Activated CD8-positive, alpha-beta T cell treated with anti-CD3 and anti-CD28 coated beads for 36 hours (primary cell): ENCODE measurements around the gene PEX11A. TPM values are rescaled to one million over a fixed set of nuclear protein-coding genes. Genes with fewer than 3 reads are reported as not detected.
A peak's percentile ranks its signal among the peaks of the same experiment; 100 is the strongest.
"Not testable (repeated sequence)": the region's sequence is repeated elsewhere in the genome, so short reads cannot be mapped to it uniquely, and the experiment has no call there.

Source experiments
- ATAC-seq: fragments of 200-7000 bp; cut with Tn5 transposase; one replicate; pipeline ENCODE4 v1.10.0; 2021; ENCODE audit warnings: mild to moderate bottlenecking, moderate library complexity
- CTCF ChIA-PET: fragments of 350-600 bp; sonication (Branson Sonifier 250); formaldehyde crosslinking; loops from one replicate; lab custom pipeline; 2021; ENCODE audit warnings: antibody characterized with exemption; lab: Charles Lee
- POLR2A ChIA-PET: fragments of 350-600 bp; sonication (Branson Sonifier 250); formaldehyde crosslinking; loops from one replicate; lab custom pipeline; 2021; ENCODE audit warnings: antibody characterized with exemption; lab: Charles Lee
- DNase-seq: peaks from one replicate; pipeline ENCODE4 v3.0.0-alpha.2; 2020
- H3K27ac Mint-ChIP-seq: one replicate; pipeline ENCODE4 v1.8.0; 2021; ENCODE audit warnings: mild to moderate bottlenecking, mixed read lengths
- H3K27me3 Mint-ChIP-seq: one replicate; pipeline ENCODE4 v1.8.0; 2021; ENCODE audit warnings: mixed read lengths
- H3K36me3 Mint-ChIP-seq: one replicate; pipeline ENCODE4 v1.8.0; 2021; ENCODE audit warnings: low read depth, mixed read lengths
- H3K4me1 Mint-ChIP-seq: one replicate; pipeline ENCODE4 v1.8.0; 2021; ENCODE audit warnings: low read depth, mixed read lengths
- H3K4me3 Mint-ChIP-seq: one replicate; pipeline ENCODE4 v1.8.0; 2021; ENCODE audit warnings: mild to moderate bottlenecking, moderate library complexity, mixed read lengths
- H3K9me3 Mint-ChIP-seq: one replicate; pipeline ENCODE4 v1.8.0; 2021; ENCODE audit warnings: mixed read lengths
- CTCF ChIP-seq: fragments of 200-600 bp; IDR thresholded peaks from one replicate; pipeline ENCODE4 v1.8.0; 2022; ENCODE audit warnings: antibody characterized with exemption, mild to moderate bottlenecking
- intact Hi-C: fragments of 100-400 bp; cut with micrococcal nuclease; formaldehyde crosslinking; loops from one replicate; pipeline ENCODE4 v1.10.0; 2022
- total RNA-seq, 2 experiments: library from RNA; stranded (reverse); gene quantifications; one replicate each; pipeline ENCODE4 v1.2.3, GENCODE V29; 2021

PEX11A gene
- total RNA-seq, 2 experiments from 2014 or later = 3.3 to 4.0 TPM

DNA sequence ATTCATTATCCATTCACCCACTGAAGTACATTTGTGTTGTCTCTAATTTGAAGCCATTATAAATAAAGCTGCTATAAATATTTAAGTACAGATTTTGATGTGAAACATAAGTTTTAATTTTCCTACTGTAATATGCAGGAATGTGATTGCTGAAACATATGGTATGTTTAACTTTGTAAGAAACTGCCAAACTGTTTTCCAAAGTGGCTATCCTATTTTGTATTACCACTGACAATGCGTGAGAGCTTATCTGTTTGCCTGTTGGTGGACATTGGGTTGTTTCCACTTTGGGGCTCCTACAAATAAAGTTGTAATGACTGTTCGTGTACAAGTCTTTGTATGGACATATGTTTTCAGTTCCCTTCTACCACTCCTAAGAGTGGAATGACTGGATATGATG is 2.5 kb upstream of the PEX11A start:
- no peak for DNase-seq
- intact Hi-C loops = no loop called here
- no peak overlapping the region for H3K27ac Mint-ChIP-seq
- no peaks in the 10 kb centered on the region for H3K36me3 Mint-ChIP-seq
- no peak overlapping the region for H3K4me3 Mint-ChIP-seq
- H3K4me1 Mint-ChIP-seq = peaks cover 10% of the 10 kb centered on the region
- peaks cover 4% of the 10 kb centered on the region for H3K27me3 Mint-ChIP-seq
- CTCF ChIA-PET = interaction anchor here (1.1 kb wide), 1 partner anchor 67 kb away, joined by 3 read pairs; no protein-coding TSS in a partner anchor
- no peak for TF ChIP-seq CTCF
- H3K9me3 Mint-ChIP-seq = no peaks in the 10 kb centered on the region
- no peak for ATAC-seq
- POLR2A ChIA-PET = no interaction called here

GRCh38 chr15:89689930-89690275 is 651 bp downstream of the PEX11A start:
- not testable (repeated sequence) for H3K36me3 Mint-ChIP-seq
- CTCF ChIA-PET = interaction anchor here (1.3 to 1.5 kb wide), 2 partner anchors 44 to 72 kb away, joined by 3 read pairs; no protein-coding TSS in a partner anchor

DNA sequence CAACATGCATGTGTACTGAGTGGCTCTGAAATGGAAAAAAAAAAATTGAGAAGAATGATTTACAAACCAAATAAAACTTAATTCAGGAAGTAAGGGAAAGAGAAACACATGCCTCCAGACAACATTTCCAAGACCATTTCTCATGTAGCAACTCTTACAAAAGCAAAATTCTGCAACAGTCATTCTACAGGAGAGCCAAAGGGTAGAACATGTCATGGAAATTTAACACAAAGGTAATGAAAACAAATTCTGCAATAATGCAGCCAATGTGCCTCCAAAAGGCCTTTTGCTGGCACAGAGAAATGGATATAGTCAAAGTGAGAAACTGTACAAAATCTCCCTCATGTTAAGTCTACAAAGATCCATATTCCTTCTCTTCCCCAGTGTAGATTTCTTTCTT is 4.0 kb downstream of the PEX11A start:
- no peak for DNase-seq
- intact Hi-C loops = no loop called here
- Mint-ChIP-seq H3K4me1 (peaks cover 10% of the 10 kb centered on the region), H3K4me3 (no peak overlapping the region), H3K27ac (no peak overlapping the region), H3K36me3 (peaks cover 7% of the 10 kb centered on the region), H3K27me3 (no peaks in the 10 kb centered on the region), H3K9me3 (no peaks in the 10 kb centered on the region)
- POLR2A ChIA-PET = no interaction called here
- TF ChIP-seq CTCF = no peak
- CTCF ChIA-PET = no interaction called here
- ATAC-seq = no peak

More at GRCh38 chr15:89689930-89690275, 651 bp downstream of the PEX11A start:
- Mint-ChIP-seq H3K4me3 (peak overlapping the region; percentile 84), H3K27ac (peak overlapping the region; percentile 73)
- H3K4me1 Mint-ChIP-seq, ATAC-seq, POLR2A ChIA-PET, H3K27me3 Mint-ChIP-seq, intact Hi-C loops, DNase-seq, H3K9me3 Mint-ChIP-seq: not testable (repeated sequence)

DNA sequence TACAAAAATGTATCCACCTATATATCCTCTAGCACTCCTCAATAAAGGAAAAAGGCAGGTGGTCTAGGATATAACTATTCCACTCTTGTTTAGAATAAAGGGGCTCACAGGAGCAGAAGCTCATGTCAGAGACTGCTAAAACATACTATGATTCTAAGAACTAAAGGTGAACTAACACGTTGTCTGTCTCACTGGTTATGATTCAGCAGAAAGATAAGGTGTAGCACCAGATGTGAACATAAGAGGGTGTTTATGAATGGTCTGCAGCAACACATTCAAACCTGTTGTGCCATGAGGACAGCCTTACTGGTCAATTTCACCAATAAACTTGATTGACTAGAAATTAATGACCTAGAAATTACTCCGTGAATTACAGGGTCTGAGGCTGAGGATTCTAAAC is 4.6 kb downstream of the PEX11A start:
- Mint-ChIP-seq H3K27ac (no peak overlapping the region), H3K27me3 (no peaks in the 10 kb centered on the region), H3K36me3 (peaks cover 7% of the 10 kb centered on the region), H3K9me3 (no peaks in the 10 kb centered on the region), H3K4me3 (no peak overlapping the region), H3K4me1 (peaks cover 8% of the 10 kb centered on the region)
- POLR2A ChIA-PET = no interaction called here
- DNase-seq (no peak), ATAC-seq (no peak)
- intact Hi-C loops = no loop called here
- no peak for TF ChIP-seq CTCF
- CTCF ChIA-PET = no interaction called here

- Mint-ChIP-seq H3K36me3 (peaks cover 7% of the 10 kb centered on the region), H3K9me3 (no peaks in the 10 kb centered on the region), H3K27ac (no peak overlapping the region), H3K4me3 (no peak overlapping the region), H3K27me3 (no peaks in the 10 kb centered on the region), H3K4me1 (no peaks in the 10 kb centered on the region)
- intact Hi-C loops = no loop called here
- ATAC-seq (no peak), DNase-seq (no peak)
- ChIA-PET CTCF (no interaction called here), POLR2A (no interaction called here)
- TF ChIP-seq CTCF = no peak
These were observed 9.4 kb downstream of the PEX11A start for GRCh38 chr15:89681146-89681545.
